CD4-positive, alpha-beta T cell treated with Interleukin-15 for 1 hour (primary cell): ENCODE data around the gene NPPC.
A peak's percentile ranks its signal among the peaks of the same experiment; 100 is the strongest.

Experiments
- DNase-seq: peaks from one replicate; pipeline ENCODE4 v3.0.0-alpha.2; 2020

Gene NPPC

GRCh38 chr2:231934441-231935206 lies 8.4 kb upstream of the NPPC start:
- no peak for DNase-seq

- no peak for DNase-seq
Measured at GRCh38 chr2:231933916-231934401, 7.8 kb upstream of the NPPC start.

- DNase-seq: no peak
Measured at GRCh38 chr2:231932985-231933915, 7.1 kb upstream of the NPPC start.

GRCh38 chr2:231932711-231932970 lies 6.4 kb upstream of the NPPC start:
- no peak for DNase-seq

- DNase-seq: no peak
Measured at GRCh38 chr2:231931481-231931915, 5.3 kb upstream of the NPPC start.

- no peak for DNase-seq
Measured at GRCh38 chr2:231930593-231931281, 4.5 kb upstream of the NPPC start.

- DNase-seq: no peak
Measured at GRCh38 chr2:231929961-231930592, 3.9 kb upstream of the NPPC start.

- DNase-seq: no peak
Measured at GRCh38 chr2:231928901-231929725, 2.9 kb upstream of the NPPC start.

GRCh38 chr2:231928481-231928880 lies 2.3 kb upstream of the NPPC start:
- DNase-seq: no peak

- no peak for DNase-seq
Measured at GRCh38 chr2:231927566-231927890, 1.3 kb upstream of the NPPC start.

GRCh38 chr2:231926761-231927565 lies 767 bp upstream of the NPPC start:
- no peak for DNase-seq

GRCh38 chr2:231925303-231926179 lies 655 bp downstream of the NPPC start:
- peak; percentile 64 for DNase-seq

GRCh38 chr2:231924889-231925275 lies 1.3 kb downstream of the NPPC start:
- DNase-seq: no peak

GRCh38 chr2:231923951-231924888 lies 2.0 kb downstream of the NPPC start:
- DNase-seq: no peak

GRCh38 chr2:231923010-231923344 lies 3.2 kb downstream of the NPPC start:
- DNase-seq: no peak

GRCh38 chr2:231922311-231923009 lies 3.7 kb downstream of the NPPC start:
- no peak for DNase-seq

- DNase-seq: no peak
Measured at GRCh38 chr2:231920795-231921194, 5.4 kb downstream of the NPPC start.

GRCh38 chr2:231920366-231920765 lies 5.8 kb downstream of the NPPC start:
- DNase-seq: no peak
